ENCODE results near the gene EXOG.

EXOG gene

GRCh38 chr3:38476157-38476756 lies 19.9 kb upstream of the EXOG start:
- Mint-ChIP-seq H3K4me1 (peaks cover 39% of the 10 kb centered on the region), H3K4me3 (no peak overlapping the region), H3K9me3 (peaks cover 6% of the 10 kb centered on the region), H3K36me3 (ENCODE audit: low read depth) (peaks cover 49% of the 10 kb centered on the region), H3K27ac (peak overlapping the region; percentile 49), H3K27me3 (ENCODE audit: low read depth, poor library complexity) (no peaks in the 10 kb centered on the region)
- no peak for DNase-seq
- no peak for TF ChIP-seq CTCF (IDR thresholded peaks at IDR 0.05)

GRCh38 chr3:38477057-38477820 lies 18.9 kb upstream of the EXOG start:
- TF ChIP-seq CTCF (IDR thresholded peaks at IDR 0.05) = no peak
- peak overlapping the region; percentile 16 for H3K27ac Mint-ChIP-seq
- H3K4me1 Mint-ChIP-seq = peaks cover 39% of the 10 kb centered on the region
- no peaks in the 10 kb centered on the region for H3K27me3 Mint-ChIP-seq (ENCODE audit: low read depth, poor library complexity)
- no peak overlapping the region for H3K4me3 Mint-ChIP-seq
- no peak for DNase-seq
- peaks cover 47% of the 10 kb centered on the region for H3K36me3 Mint-ChIP-seq (ENCODE audit: low read depth)
- H3K9me3 Mint-ChIP-seq = no peaks in the 10 kb centered on the region

- Mint-ChIP-seq H3K4me3 (no peak overlapping the region), H3K27ac (peak overlapping the region; percentile 16), H3K9me3 (no peaks in the 10 kb centered on the region), H3K27me3 (ENCODE audit: low read depth, poor library complexity) (no peaks in the 10 kb centered on the region), H3K4me1 (peaks cover 32% of the 10 kb centered on the region), H3K36me3 (ENCODE audit: low read depth) (peaks cover 47% of the 10 kb centered on the region)
- no peak for TF ChIP-seq CTCF (IDR thresholded peaks at IDR 0.05)
- no peak for DNase-seq
Observed at GRCh38 chr3:38477839-38478450, 18.2 kb upstream of the EXOG start.

- DNase-seq = no peak
- H3K36me3 Mint-ChIP-seq (ENCODE audit: low read depth) = peaks cover 47% of the 10 kb centered on the region
- no peak overlapping the region for H3K4me3 Mint-ChIP-seq
- H3K4me1 Mint-ChIP-seq = peaks cover 25% of the 10 kb centered on the region
- no peak for TF ChIP-seq CTCF (IDR thresholded peaks at IDR 0.05)
- no peaks in the 10 kb centered on the region for H3K9me3 Mint-ChIP-seq
- no peak overlapping the region for H3K27ac Mint-ChIP-seq
- no peaks in the 10 kb centered on the region for H3K27me3 Mint-ChIP-seq (ENCODE audit: low read depth, poor library complexity)
Observed at GRCh38 chr3:38478901-38479300, 17.2 kb upstream of the EXOG start.

- no peaks in the 10 kb centered on the region for H3K9me3 Mint-ChIP-seq
- H3K4me1 Mint-ChIP-seq = peaks cover 20% of the 10 kb centered on the region
- H3K4me3 Mint-ChIP-seq = no peak overlapping the region
- H3K27me3 Mint-ChIP-seq (ENCODE audit: low read depth, poor library complexity) = no peaks in the 10 kb centered on the region
- H3K27ac Mint-ChIP-seq = no peak overlapping the region
- DNase-seq = peak; percentile 40
- peak; percentile 77 for TF ChIP-seq CTCF (IDR thresholded peaks at IDR 0.05)
- H3K36me3 Mint-ChIP-seq (ENCODE audit: low read depth) = peaks cover 48% of the 10 kb centered on the region
Observed at GRCh38 chr3:38479431-38480092, 16.6 kb upstream of the EXOG start.
